GM18511 (cell line): ENCODE data around the gene USP44.

Source experiments
- ATAC-seq: cut with Tn5 transposase; IDR thresholded peaks from one replicate; pipeline ENCODE4 v1.9.1; 2021; ENCODE audit warnings: mild to moderate bottlenecking, moderate library complexity; ENCODE audit not compliant: unreplicated experiment

The USP44 gene

DNA sequence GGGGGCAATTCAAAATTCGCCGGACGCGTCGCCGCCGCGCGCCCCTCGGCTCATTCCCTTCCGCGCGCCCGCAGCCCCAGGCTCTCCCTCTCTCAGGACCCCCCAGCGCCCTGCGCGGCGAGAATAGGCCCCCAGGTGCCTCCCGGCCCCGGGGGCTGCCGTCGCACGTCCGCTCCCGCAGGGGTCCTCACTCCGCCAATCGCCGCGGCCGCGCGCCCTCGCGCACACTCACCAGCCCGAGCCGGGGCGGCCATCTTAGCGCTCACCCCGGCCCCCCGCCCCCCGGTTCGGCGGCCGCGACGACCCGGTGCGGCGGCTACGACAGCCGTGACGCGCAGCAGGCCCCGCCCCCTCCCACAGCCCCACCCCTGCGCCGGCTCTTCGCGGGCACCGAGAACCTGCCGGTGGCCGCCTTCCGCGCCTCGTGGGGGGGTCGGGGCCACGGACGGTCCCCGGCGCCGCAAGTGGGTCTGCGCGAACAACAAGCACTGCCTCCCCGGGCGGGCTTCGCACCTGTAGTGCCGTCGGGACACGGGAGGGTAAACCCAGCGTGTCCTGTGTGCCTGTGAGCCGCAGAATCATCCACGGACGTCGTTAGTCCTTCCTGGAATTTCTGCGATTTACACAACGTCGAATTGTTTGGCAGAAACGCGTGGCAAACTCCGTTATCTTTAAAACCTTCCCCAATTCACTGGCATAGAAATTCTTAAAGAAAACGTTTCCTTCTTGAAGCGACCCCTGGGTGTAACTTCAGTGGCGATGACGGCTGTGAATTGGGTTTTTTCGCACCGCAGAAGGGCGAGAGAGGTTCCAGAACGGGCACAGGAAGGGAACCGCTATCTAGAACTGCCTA, 2.5 kb downstream of the USP44 start:
- ATAC-seq: no peak

- ATAC-seq: no peak
Measured at GRCh38 chr12:95548056-95548538, 3.2 kb downstream of the USP44 start.

DNA sequence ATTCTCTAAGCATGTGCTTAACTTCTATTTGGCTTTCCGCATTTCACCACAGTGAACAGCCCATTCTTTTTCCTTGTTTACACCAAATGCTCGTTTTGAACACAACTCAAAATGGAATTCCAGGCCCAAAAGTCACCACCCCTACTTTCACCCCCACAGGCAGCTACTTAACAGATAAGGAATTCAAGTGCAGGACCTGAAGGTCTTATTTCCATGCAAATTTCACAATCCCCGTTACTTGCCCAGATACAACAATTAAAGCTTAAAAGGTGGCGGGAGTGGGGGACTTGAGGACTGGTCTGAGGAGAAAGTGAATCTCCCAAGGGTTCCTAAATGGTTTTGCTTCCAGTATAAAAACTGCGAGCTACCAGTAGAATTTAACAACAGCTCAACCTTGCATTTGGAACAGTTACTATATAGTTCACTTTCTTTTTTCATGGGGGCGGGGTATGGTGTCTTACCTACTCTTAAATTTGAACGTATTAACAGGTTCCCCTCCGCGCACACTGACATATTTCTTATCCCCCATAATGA, 3.7 kb downstream of the USP44 start:
- ATAC-seq: no peak

GRCh38 chr12:95546491-95546813, 4.8 kb downstream of the USP44 start:
- ATAC-seq: no peak

DNA sequence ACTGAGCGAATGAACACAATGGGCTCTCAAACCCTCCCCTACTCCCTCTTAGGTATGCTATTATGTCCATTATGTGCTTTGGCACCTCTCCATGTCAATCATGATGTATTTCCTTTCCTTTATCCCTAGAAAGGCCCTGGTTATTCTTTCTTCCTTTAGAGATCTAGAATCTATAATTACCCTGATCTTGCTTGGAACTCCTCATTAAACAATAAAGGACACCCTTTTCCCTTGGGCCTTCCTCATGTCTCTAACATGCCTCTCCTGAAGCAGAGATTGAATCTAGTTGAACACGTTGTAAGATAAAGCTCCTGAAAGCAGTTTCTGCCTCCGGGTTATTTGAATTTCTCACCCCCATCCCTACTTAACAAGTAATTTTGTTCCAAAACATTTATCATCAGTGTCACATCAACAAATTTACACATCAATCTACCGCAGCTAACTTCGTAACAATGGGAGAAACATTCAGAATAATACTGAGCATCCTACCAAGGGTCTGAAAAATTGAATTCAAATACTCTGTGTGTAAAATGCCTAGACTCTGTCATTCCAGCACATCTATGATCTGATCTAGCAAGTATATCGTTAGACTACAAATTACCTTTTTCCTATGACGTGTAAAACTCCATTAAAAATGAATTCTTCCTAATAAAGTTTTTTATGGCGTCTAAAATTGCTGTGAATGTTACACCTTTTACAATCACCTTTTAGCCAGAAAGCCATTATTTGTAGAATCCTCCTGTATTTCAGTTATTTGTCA, 5.4 kb downstream of the USP44 start:
- ATAC-seq: no peak

GRCh38 chr12:95545303-95545702, 6.0 kb downstream of the USP44 start:
- ATAC-seq: no peak

GRCh38 chr12:95544756-95545155, 6.5 kb downstream of the USP44 start:
- ATAC-seq: no peak

GRCh38 chr12:95543305-95543704, 8.0 kb downstream of the USP44 start:
- no peak for ATAC-seq

DNA sequence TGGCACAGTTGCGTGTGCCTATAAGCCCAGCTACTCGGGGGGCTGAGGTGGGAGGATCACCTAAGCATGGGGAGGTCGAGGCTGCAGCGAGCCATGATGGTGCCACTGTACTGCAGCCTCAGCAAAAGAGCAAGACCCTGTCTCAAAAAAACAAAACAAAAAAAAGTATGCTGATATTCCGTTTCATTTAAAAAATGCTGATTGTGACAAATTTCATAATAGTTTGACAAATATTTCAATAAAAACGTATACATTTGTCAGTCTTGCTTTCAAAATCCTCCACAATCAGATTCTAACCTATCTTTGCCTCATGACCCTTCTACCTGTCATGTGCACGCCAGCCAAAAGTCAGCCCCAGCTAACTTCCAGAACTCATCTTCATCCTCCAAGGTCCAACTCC, 9.8 kb downstream of the USP44 start:
- no peak for ATAC-seq

DNA sequence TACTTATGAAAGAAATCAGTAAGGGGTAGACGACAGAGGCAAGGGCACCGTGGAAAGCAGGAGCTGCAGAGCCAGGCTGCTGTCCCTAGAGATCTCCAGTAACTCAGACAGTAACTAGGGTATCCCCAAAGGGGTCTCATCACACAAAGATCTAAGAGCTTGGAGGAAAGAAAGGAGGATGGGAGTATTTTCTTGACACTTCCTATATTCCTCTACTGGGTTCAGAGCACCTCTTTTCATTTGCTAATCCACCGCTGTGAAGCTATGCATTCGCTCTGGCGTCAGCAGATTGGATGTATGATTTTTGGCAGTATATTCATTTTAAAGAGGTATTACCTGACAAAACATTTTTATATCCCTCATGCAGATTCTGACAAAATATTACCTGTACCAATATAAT, 12.6 kb downstream of the USP44 start:
- ATAC-seq: no peak

GRCh38 chr12:95538006-95538405, 13.3 kb downstream of the USP44 start:
- no peak for ATAC-seq

- no peak for ATAC-seq
Measured at GRCh38 chr12:95533985-95534384, 17.3 kb downstream of the USP44 start.

- no peak for ATAC-seq
Measured at GRCh38 chr12:95532851-95533250, 18.4 kb downstream of the USP44 start.

DNA sequence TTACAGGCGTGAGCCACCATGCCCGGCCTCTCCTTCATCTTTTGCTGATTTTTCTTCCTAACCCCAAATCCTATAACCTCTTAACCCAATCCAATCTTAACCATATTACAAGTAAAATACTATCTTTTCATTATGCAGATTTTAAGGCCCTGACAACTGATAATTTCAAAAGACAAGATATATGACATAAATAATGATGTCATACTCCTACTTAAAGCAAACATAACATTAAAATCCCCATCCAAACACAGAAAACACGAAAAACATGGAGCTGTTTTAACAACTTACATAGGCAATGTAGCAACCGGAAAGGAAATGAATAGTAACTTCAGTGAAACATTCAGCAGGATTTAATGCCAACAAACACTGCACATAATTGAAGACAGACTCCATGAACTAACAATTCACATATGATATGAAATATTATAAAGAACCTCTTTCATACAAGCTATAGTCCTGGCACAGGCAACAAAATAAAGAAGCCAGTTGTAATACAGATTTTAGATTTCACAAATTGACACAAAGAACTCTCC, 21.5 kb downstream of the USP44 start:
- no peak for ATAC-seq

DNA sequence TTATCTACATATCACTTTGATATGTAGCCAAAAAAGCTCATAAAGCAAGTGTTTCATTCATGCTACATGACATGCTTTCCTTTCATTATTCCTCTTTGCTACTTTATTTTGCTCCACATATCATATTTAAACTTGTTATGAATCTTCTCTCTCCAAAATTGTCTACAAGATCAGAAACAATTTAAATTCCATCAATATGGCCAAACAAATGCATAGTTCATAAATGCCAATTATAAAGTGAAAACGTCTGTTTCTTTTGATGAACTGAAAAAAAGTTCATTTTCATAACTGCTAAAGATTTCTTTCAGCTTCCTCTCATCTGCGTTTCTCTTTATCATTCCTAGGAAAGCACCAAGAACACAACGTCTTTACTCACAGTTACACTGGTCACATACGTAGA, 22.8 kb downstream of the USP44 start:
- ATAC-seq: no peak

DNA sequence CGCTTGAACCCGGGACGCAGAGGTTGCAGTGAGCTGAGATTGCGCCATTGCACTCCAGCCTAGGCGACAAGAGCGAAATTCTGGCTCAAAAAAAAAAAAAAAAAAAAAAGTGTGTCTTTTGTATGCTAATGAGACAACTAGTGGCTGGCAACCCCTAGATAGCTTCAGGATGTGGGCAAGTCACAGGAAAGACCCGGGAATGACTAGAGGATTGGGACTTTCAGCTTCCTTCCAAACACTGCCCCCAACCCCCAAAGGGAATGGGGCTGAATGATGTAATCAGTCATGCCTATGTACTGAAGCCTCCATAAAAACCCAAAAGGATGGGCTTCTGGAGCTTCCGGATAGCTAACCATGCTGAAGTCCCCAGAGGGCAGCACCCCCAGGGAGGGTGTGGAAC, 28.6 kb downstream of the USP44 start:
- ATAC-seq: no peak

- no peak for ATAC-seq
Measured at GRCh38 chr12:95520816-95521215, 30.5 kb downstream of the USP44 start.

GRCh38 chr12:95518944-95519343, 32.3 kb downstream of the USP44 start:
- no peak for ATAC-seq

GRCh38 chr12:95517246-95517645, 34.0 kb downstream of the USP44 start:
- no peak for ATAC-seq

DNA sequence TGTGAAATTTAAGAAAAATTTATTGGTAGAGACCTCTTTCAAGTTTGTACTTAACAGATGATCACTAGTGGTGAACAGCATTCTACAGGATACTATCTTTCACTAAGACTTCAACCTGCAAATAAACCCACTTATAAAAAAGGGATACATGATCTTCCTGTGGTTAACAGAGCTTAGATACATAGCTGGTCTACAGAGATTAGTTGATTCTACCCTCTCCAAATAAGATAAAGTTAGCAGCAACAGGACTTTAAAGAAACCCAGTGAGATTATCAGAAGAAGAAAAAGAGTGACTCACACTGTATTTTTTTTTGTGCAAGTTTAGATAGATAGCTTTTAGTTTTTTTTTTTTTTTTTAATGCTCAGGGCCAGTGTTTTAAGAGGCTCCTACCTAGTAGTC, 34.5 kb downstream of the USP44 start:
- ATAC-seq: no peak

GRCh38 chr12:95515197-95515596, 36.1 kb downstream of the USP44 start:
- no peak for ATAC-seq

- ATAC-seq: no peak
Measured at GRCh38 chr12:95513599-95513998, 37.7 kb downstream of the USP44 start.
